HG03139 (cell line): Measurements from ENCODE around the gene GREB1.

Experiments used
- ATAC-seq: cut with Tn5 transposase; IDR thresholded peaks from one replicate; pipeline ENCODE4 v1.9.1; 2021; ENCODE audit not compliant: unreplicated experiment

GREB1 gene

GRCh38 chr2:11578986-11579774 is 45.3 kb downstream of the GREB1 start:
- no peak for ATAC-seq

GRCh38 chr2:11579867-11580659 is 46.2 kb downstream of the GREB1 start:
- no peak for ATAC-seq

GRCh38 chr2:11580697-11581096 is 46.9 kb downstream of the GREB1 start:
- no peak for ATAC-seq

GRCh38 chr2:11581124-11581796 is 47.4 kb downstream of the GREB1 start:
- no peak for ATAC-seq

GRCh38 chr2:11581797-11582611 is 48.2 kb downstream of the GREB1 start:
- ATAC-seq: no peak

- ATAC-seq: no peak
Observed at GRCh38 chr2:11582612-11582861, 48.7 kb downstream of the GREB1 start.

- no peak for ATAC-seq
Observed at GRCh38 chr2:11582862-11583752, 49.3 kb downstream of the GREB1 start.

GRCh38 chr2:11583840-11584524 is 50.1 kb downstream of the GREB1 start:
- ATAC-seq: peak; percentile 63

- no peak for ATAC-seq
Observed at GRCh38 chr2:11584525-11585056, 50.7 kb downstream of the GREB1 start.

- no peak for ATAC-seq
Observed at GRCh38 chr2:11585071-11585470, 51.2 kb downstream of the GREB1 start.

GRCh38 chr2:11588228-11589110 is 54.6 kb downstream of the GREB1 start:
- no peak for ATAC-seq

- no peak for ATAC-seq
Observed at GRCh38 chr2:11589316-11589940, 55.6 kb downstream of the GREB1 start.

- ATAC-seq: no peak
Observed at GRCh38 chr2:11590193-11590592, 56.3 kb downstream of the GREB1 start.

GRCh38 chr2:11591091-11591490 is 57.2 kb downstream of the GREB1 start:
- no peak for ATAC-seq

- ATAC-seq: no peak
Observed at GRCh38 chr2:11592671-11593574, 59.1 kb downstream of the GREB1 start.

GRCh38 chr2:11596801-11597200 is 63.0 kb downstream of the GREB1 start:
- no peak for ATAC-seq
